Occipital lobe (tissue), 2 donors: ENCODE results near the gene KIF11. TPM values are rescaled to one million over a fixed set of nuclear protein-coding genes. Genes with fewer than 3 reads are reported as not detected.
A peak's percentile ranks its signal among the peaks of the same experiment; 100 is the strongest.
"Not testable (repeated sequence)": the region's sequence is repeated elsewhere in the genome, so short reads cannot be mapped to it uniquely, and the experiment has no call there.

ENCODE experiments used
- DNase-seq: peaks from one replicate; lab custom pipeline; 2025; lab: John Stamatoyannopoulos, UW
- total RNA-seq: library from RNA; depleted of rRNA; stranded (reverse); fragments of >200 nt; gene quantifications from one replicate; pipeline ENCODE4 v1.2.3, GENCODE V29; 2014

The KIF11 gene
- 7.3 TPM for total RNA-seq

- peak; percentile 93 for DNase-seq
Measured at GRCh38 chr10:92592761-92593618, at the start of gene KIF11. TSS of gene KIF11 (plus strand) at chr10:92593130. CDS start at chr10:92593376, 246 bp downstream.

- DNase-seq: no peak
Measured at GRCh38 chr10:92544296-92544695, 48.6 kb upstream of the KIF11 start.

GRCh38 chr10:92545556-92545955, 47.4 kb upstream of the KIF11 start:
- DNase-seq: no peak

DNA sequence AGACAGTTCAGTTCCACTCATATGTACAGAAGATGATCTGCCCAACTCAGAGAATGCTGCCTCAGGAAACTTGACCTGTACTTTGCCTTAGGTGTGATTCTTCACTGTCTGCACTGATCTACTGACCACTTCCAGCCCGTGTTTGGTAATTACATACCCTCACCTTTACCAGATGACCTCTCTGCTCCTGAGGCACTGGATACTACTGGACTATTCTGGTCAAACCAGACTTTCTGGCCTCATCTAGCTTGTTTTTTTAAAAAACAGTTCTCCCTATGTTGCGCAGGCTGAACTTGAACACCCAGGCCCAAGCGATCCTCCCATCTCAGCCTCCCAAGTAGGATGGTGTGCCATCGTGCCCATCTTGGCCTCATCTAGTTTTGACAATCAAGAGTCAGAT, 45.3 kb upstream of the KIF11 start:
- no peak for DNase-seq

DNA sequence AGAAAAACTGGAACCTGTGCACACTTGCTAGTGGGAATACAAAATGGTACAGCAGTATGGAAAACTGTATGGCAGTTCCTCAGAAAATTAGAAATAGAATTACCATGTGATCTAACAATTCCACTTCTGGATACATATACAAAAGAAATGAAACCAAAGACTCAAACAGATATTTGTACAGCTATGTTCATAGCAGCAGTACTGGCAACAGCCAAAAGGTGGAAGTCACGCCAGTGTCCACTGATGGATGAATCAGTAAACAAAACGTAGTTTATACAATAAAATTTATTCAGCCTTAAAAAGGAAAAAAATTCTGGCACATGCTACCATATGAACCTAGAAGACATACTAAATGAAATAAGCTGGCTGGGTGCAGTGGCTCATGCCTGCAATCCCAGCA, 42.0 kb upstream of the KIF11 start:
- DNase-seq: no peak

DNA sequence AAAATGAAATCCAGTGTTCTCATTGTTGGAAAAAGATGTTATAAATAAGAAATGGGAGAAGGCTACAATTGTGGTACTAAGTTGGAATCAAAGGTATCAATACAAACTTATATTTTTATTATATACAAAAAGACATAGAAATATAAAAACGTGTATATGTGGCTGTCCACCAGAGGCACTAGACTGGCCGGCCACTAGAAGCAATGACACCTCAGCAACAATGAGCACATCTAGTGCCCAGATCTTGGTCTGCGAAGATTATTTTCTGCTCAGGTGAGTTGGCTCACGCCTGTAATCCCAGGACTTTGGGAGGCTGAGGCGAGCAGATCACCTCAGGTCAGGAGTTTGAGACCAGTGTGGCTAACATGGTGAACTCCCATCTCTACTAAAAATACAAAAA, 40.6 kb upstream of the KIF11 start:
- no peak for DNase-seq

GRCh38 chr10:92553959-92554358, 39.0 kb upstream of the KIF11 start:
- no peak for DNase-seq

DNA sequence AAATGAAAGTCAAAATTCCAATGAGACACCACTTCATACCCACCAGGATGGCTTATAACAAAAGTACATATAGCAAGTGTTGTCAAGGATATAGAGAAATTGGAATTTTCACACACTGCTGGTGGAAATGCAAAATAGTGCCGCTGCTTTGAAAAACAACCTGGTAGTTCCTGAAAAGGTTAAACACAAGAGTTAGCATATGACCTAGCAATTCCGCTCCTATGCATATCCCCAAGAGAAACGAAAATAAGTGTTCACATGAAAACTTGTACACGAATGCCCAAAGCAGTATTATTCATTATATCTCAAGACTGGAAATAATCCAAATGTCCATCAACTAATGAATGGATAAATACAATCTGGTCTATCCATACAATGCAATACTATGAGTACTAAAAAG, 33.9 kb upstream of the KIF11 start:
- no peak for DNase-seq

DNA sequence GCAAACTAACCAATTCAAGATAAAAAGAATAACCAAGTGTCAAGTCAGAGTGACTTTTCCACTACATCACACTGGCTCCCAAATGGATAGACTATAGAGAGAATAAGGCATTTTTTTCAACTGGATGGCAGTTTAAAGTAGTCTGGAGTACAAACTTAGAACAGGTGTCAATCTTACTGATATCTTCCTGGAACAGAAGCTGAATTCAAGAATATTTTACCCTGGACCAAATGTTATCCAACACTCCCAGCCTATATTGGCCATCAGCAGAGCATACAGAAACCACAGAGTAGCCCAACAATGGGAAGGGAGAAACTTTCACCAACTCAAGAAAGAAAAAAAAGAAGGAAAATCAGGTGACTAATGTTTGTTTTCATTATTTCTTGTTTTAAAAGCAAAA, 30.5 kb upstream of the KIF11 start:
- DNase-seq: no peak

GRCh38 chr10:92567952-92568600, 24.9 kb upstream of the KIF11 start:
- DNase-seq: no peak

DNA sequence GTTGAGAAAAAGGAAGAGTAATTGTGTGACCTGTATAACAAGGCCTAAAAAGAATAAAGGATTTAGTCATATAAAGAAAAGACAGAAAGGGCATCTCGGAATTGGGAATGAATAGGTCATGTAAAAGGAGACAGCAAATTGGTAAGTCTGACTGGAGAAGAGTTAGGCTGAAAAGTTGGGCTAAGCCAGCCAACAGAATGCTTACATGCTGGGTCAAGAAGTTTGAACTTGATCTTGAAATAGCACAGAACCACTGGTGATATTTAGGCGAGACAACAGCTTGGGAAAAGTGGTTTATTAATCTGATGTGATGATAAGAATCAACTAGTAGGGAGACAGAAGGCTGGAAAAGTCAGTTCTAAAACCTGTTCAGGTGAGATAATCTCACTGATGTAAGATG, 23.9 kb upstream of the KIF11 start:
- DNase-seq: no peak

DNA sequence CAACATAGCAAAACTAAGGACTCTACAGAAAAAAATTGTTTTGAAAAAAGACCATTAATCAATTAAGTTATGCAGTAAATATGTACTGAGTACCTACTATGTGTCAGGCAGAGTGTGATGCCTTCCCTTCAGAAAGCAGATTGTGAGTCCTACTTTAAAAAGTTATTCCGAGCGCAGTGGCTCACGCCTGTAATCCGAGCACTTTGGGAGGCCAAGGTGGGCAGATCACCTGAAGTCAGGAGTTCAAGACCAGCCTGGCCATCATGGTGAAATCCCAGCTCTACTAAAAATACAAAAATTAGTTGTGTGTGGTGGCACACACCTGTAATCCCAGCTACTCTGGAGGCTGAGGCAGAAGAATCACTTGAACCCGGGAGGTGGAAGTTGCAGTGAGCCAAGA, 23.3 kb upstream of the KIF11 start:
- not testable (repeated sequence) for DNase-seq

DNA sequence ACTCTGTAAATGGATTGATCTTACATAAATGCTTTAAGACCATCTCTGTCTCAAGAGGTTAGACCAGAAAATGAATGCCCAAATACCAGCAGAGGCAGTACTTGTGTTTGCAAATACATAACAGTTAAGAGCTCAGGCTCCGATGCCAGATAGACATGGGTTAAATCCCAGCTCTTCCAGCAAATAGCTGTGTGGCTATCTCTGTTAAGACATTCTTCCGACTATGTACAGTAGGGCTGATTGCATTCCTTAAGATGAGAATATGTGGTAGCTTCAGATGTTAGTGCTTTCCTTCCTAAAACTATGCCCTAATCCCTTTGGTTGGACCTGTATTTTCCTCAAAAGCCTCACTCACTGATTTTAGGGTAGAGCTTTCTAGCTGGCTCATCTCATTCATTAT, 21.3 kb upstream of the KIF11 start:
- no peak for DNase-seq

GRCh38 chr10:92572362-92573090, 20.4 kb upstream of the KIF11 start:
- no peak for DNase-seq

DNA sequence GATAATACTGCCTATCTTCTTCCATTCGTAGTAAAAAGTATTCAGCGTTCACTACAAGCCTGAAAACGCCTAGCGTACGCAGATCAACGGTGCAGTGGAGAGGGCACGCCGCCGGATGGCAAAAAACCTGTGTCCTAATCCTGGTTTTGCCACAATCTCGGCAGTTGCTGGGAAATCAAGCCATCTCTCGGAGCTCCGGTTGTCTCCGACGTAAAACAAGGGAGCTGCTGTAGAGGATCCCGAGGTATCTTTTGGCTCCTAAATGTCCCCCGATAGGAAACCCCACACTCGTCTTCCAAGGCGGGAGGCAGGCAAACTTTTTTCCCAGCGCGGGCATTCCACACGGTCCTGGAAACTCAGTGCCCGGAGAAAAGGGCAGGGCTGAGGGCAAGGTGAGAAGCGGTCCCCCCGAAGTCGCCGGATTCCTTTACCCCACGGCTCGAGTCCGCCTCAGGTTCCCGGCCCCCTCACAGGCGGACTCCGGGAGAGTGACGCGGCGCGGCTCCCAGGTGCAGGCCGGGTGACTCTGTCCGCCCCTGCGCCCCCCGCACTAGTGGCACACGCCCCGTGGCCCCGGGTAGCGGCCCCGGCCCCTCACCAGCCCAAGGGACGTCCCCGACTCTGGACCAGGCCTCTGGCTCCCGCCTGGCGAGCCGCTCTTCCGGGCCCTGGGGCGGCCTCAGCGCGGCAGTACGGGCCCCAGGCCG, 19.7 kb upstream of the KIF11 start:
- no peak for DNase-seq

DNA sequence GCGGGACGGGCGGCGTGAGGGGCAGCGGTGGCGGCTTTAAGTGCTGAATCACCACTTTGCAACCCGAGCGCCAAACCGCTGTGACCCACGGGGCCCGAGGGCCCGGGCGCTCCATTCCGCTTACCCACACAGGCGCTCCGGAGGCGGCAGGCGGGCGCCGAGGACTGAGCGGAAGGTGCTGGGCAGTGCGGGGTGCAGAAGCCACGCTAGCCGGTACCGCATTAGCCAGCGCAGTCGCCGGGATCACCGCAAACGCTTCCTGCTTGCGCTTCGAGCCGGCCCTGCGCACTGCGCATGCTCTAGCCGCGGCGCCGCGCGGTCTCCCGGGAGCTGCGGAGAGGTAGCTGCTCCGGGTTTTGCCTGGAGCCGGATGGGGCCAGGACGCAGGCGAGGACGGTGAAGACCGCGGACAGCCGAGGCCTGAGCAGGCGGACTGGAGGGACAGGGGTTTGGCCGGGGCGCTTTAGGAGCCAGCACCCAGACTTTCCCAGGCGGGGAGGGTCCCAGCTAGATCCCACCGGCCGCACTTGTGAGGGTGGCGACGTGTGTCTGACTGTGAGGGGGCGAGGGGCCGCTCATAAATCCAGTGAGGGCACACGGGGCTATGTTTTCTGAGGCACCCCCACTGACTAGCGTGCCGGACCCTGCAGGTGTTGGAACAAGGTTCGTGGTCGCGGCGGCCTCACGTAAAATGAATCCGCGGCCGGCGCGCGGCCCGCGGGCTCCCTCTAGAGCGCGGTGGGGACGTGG, 19.0 kb upstream of the KIF11 start, which contains the start of gene IDE:
Gene IDE, minus strand, starts transcription at position 296 of the 750 bp plus-strand sequence. Its CDS starts 74 bp downstream, at position 222.
- DNase-seq: peak; percentile 81

DNA sequence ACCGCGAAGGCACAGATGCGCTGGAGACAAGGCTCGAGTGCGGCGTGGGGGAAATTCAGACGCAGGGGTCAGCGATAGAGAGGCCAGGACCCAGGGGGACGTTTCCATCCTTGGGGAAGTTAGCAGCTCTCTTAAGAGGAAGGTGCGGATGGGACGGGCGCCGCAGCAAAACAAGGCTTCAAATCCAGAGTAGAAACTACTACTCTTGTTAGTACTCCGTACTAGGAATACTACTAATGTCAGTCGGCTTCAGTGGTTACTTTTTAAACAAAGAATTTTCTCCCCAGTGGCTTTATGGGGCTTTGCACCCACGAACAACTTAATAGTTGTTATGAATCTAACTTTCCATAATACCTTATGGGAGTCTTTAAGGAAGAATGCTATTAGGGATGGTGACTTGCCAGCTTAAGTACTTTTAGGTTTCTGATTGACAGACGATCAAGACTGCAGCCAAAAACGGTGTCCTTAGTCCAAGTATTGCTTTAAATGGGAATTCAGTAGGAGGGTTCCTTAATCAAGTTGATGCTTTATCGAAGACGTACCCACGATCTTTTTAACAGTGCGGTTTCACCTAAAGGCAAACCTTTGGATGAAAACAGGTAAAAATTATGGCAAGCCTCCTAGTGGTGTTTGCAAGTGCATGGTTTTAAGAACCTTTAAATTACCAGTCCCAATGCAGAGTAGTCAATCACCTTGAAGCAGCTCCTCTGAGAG, 18.2 kb upstream of the KIF11 start:
- no peak for DNase-seq

- DNase-seq: no peak
Measured at GRCh38 chr10:92575961-92576360, 17.0 kb upstream of the KIF11 start.

DNA sequence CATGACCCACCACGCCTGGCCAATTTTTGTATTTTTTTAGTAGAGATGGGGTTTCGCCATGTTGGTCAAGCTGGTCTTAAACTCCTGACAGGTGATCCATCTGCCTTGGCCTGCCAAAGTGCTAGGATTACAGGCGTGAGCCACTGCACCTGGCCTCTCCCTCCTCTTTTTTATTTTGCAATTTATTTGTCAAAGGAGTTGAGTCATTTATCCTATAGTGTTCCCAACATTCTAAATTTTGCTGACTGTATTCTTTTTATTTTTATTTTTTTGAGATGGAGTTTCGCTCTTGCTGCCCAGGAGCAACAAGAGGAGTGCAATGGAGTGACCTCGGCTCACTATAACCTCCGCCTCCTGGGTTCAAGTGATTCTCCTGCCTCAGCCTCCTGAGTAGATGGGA, 10.6 kb upstream of the KIF11 start:
- not testable (repeated sequence) for DNase-seq
